Neuronal stem cell (in vitro differentiated cells): ENCODE data around the gene SORD.
"Not testable (repeated sequence)": the region's sequence is repeated elsewhere in the genome, so short reads cannot be mapped to it uniquely, and the experiment has no call there.

Experiments used
- DNase-seq: peaks from one replicate; pipeline ENCODE4 v3.0.0-alpha.2; 2013; ENCODE audit warnings: low spot score
- H2AFZ ChIP-seq: one replicate; pipeline ENCODE4 v1.6.1; 2013; ENCODE audit warnings: mild to moderate bottlenecking, low read length, inconsistent platforms
- H2AK5ac ChIP-seq: 2 replicates; pipeline ENCODE4 v1.6.1; 2013; ENCODE audit warnings: low read depth, mild to moderate bottlenecking, inconsistent platforms, low read length, moderate library complexity, mixed read lengths
- H2BK120ac ChIP-seq: 2 replicates; pipeline ENCODE4 v1.6.1; 2013; ENCODE audit warnings: low read depth, mild to moderate bottlenecking, inconsistent platforms, low read length, moderate library complexity, mixed read lengths
- H2BK12ac ChIP-seq: one replicate; pipeline ENCODE4 v1.6.1; 2013; ENCODE audit warnings: low read length, inconsistent platforms
- H2BK15ac ChIP-seq: 2 replicates; pipeline ENCODE4 v1.6.1; 2013; ENCODE audit warnings: mild to moderate bottlenecking, low read length, inconsistent platforms, mixed read lengths
- H2BK5ac ChIP-seq: one replicate; pipeline ENCODE4 v1.6.1; 2013; ENCODE audit warnings: inconsistent platforms, mild to moderate bottlenecking, low read length, moderate library complexity
- H3K14ac ChIP-seq: one replicate; pipeline ENCODE4 v1.6.1; 2013; ENCODE audit warnings: low read length, inconsistent platforms
- H3K18ac ChIP-seq: 2 replicates; pipeline ENCODE4 v1.6.1; 2013; ENCODE audit warnings: low read length, inconsistent platforms
- H3K23ac ChIP-seq: 2 replicates; pipeline ENCODE4 v1.6.1; 2013; ENCODE audit warnings: low read depth, mild to moderate bottlenecking, mixed read lengths, low read length, inconsistent platforms; ENCODE audit not compliant: poor library complexity
- H3K27ac ChIP-seq: replicated peaks from 3 replicates; pipeline ENCODE4 v1.5.1; 2013; ENCODE audit warnings: low read length, inconsistent platforms
- H3K27me3 ChIP-seq, 3 experiments: 2 replicates each; pipeline ENCODE4 v1.6.1; 2013; ENCODE audit warnings: low read length in 3 of 3, mild to moderate bottlenecking in 2 of 3, inconsistent platforms in 1 of 3, low read depth in 1 of 3, mixed read lengths in 1 of 3, moderate library complexity in 1 of 3; ENCODE audit not compliant: control insufficient read depth in 3 of 3, insufficient read depth in 3 of 3
- H3K36me3 ChIP-seq, 2 donors: replicated peaks in 1 of 2; 2 replicates each; pipeline ENCODE4 v1.6.1; 2013; ENCODE audit warnings: low read length in 2 of 2; ENCODE audit not compliant: control insufficient read depth in 2 of 2, insufficient read depth in 2 of 2
- H3K4ac ChIP-seq: 2 replicates; pipeline ENCODE4 v1.6.1; 2013; ENCODE audit warnings: inconsistent platforms, mild to moderate bottlenecking, low read length, moderate library complexity
- H3K4me1 ChIP-seq, 2 donors: 1 replicate in 1 of 2; 2 replicates in 1 of 2; pipeline ENCODE4 v1.6.1; 2013; ENCODE audit warnings: low read length in 2 of 2, low read depth in 1 of 2; ENCODE audit not compliant: control insufficient read depth in 2 of 2, insufficient read depth in 1 of 2
- H3K4me2 ChIP-seq: one replicate; pipeline ENCODE4 v1.6.1; 2013; ENCODE audit warnings: mild to moderate bottlenecking, low read length, inconsistent platforms; ENCODE audit not compliant: insufficient read depth, poor library complexity, severe bottlenecking
- H3K4me3 ChIP-seq, 2 donors: 2 replicates each; pipeline ENCODE4 v1.5.1; 2013; ENCODE audit warnings: low read length in 2 of 2, mild to moderate bottlenecking in 2 of 2, inconsistent platforms in 1 of 2, moderate library complexity in 1 of 2
- H3K79me1 ChIP-seq: one replicate; pipeline ENCODE4 v1.6.1; 2013; ENCODE audit warnings: low read depth, mild to moderate bottlenecking, inconsistent platforms, low read length, moderate library complexity
- H3K9ac ChIP-seq: one replicate; pipeline ENCODE4 v1.6.1; 2013; ENCODE audit warnings: mild to moderate bottlenecking, low read depth, low read length, inconsistent platforms; ENCODE audit not compliant: poor library complexity
- H3K9me3 ChIP-seq, 2 donors: replicated peaks in 1 of 2; 2 replicates each; pipeline versions ENCODE3 to v1.6.1; 2013; ENCODE audit warnings: low read length in 2 of 2, mild to moderate bottlenecking in 2 of 2, inconsistent platforms in 1 of 2, low read depth in 1 of 2, mixed read lengths in 1 of 2, moderate library complexity in 1 of 2; ENCODE audit not compliant: control insufficient read depth in 2 of 2, insufficient read depth in 1 of 2
- H4K8ac ChIP-seq: one replicate; pipeline ENCODE4 v1.6.1; 2013; ENCODE audit warnings: low read depth, mild to moderate bottlenecking, inconsistent platforms, low read length, moderate library complexity
- H4K91ac ChIP-seq: one replicate; pipeline ENCODE4 v1.6.1; 2013; ENCODE audit warnings: low read length, low read depth, mild to moderate bottlenecking, inconsistent platforms; ENCODE audit not compliant: poor library complexity
- WGBS, 2 donors: extraction: QIAGEN DNeasy Blood & Tissue Kit; methylation state at CpG; one replicate each; pipeline ENCODE4 v1.1.7; 2013; ENCODE audit warnings: missing lambda C conversion rate in 2 of 2, mixed read lengths in 1 of 2; ENCODE audit not compliant: insufficient read length in 2 of 2, insufficient replicate concordance in 1 of 2; ENCODE audit errors: extremely low coverage in 2 of 2; 5-methylcytosine and 5-hydroxymethylcytosine counted together

SORD gene

GRCh38 chr15:45024649-45025048 lies 1.7 kb downstream of the SORD start:
- H3K4me2 ChIP-seq, H2AFZ ChIP-seq, H2AK5ac ChIP-seq, H4K91ac ChIP-seq, H3K79me1 ChIP-seq, H3K14ac ChIP-seq, H2BK120ac ChIP-seq, H3K23ac ChIP-seq, DNase-seq, H2BK5ac ChIP-seq, H3K18ac ChIP-seq, H3K4ac ChIP-seq, H4K8ac ChIP-seq, H3K9ac ChIP-seq, H2BK12ac ChIP-seq, H2BK15ac ChIP-seq, H3K27ac ChIP-seq, H3K27me3 ChIP-seq, H3K4me3 ChIP-seq: not testable (repeated sequence)
- Histone ChIP-seq H3K9me3 (peaks cover 5 to 17% of the 10 kb centered on the region in 2 donors), H3K4me1 (peaks cover 5 to 10% of the 10 kb centered on the region in 2 donors), H3K36me3 (peaks cover 7 to 22% of the 10 kb centered on the region in 2 donors)
- WGBS, 2 donors, result no CpG with 5 or more reads among the region's 3 CpGs

- H3K4ac ChIP-seq, H3K4me3 ChIP-seq, H4K8ac ChIP-seq, H2BK5ac ChIP-seq, H2BK12ac ChIP-seq, DNase-seq, H3K9ac ChIP-seq, H4K91ac ChIP-seq, H3K27ac ChIP-seq, H2BK15ac ChIP-seq, H3K14ac ChIP-seq, H3K18ac ChIP-seq, H2AFZ ChIP-seq, H3K27me3 ChIP-seq, H3K4me2 ChIP-seq, H2BK120ac ChIP-seq, H3K79me1 ChIP-seq, H3K23ac ChIP-seq, H2AK5ac ChIP-seq: not testable (repeated sequence)
- WGBS, 2 donors, result no CpG with 5 or more reads among the region's 3 CpGs
- H3K4me1 ChIP-seq, result peaks cover 5 to 10% of the 10 kb centered on the region in 2 donors
- peaks cover 8 to 30% of the 10 kb centered on the region in 2 donors for H3K36me3 ChIP-seq
- peaks cover 5 to 25% of the 10 kb centered on the region in 2 donors for H3K9me3 ChIP-seq
Observed at GRCh38 chr15:45025627-45026026, 2.6 kb downstream of the SORD start.

- WGBS, 2 donors, result no CpG with 5 or more reads among the region's 5 CpGs
- no peak overlapping the region for H3K4me3 ChIP-seq
Observed at GRCh38 chr15:45026651-45027190, 3.7 kb downstream of the SORD start.

GRCh38 chr15:45027220-45027619 lies 4.2 kb downstream of the SORD start:
- H2BK120ac ChIP-seq, result no peak overlapping the region
- no peak overlapping the region for H3K4me3 ChIP-seq
- H4K91ac ChIP-seq, result no peak overlapping the region
- H2BK5ac ChIP-seq, result no peak overlapping the region
- H2BK15ac ChIP-seq, result no peak overlapping the region
- H3K14ac ChIP-seq, result no peak overlapping the region
- H2BK12ac ChIP-seq, result no peak overlapping the region
- H3K9me3 ChIP-seq, result peaks cover 5 to 29% of the 10 kb centered on the region in 2 donors
- H4K8ac ChIP-seq, result no peak overlapping the region
- WGBS, 2 donors, result no CpG with 5 or more reads among the region's 4 CpGs
- no peak overlapping the region for H2AK5ac ChIP-seq
- H2AFZ ChIP-seq, result no peak overlapping the region
- H3K27me3 ChIP-seq, result no peaks in the 10 kb centered on the region
- no peak overlapping the region for H3K23ac ChIP-seq
- no peak for DNase-seq
- peaks cover 4% of the 10 kb centered on the region for H3K79me1 ChIP-seq
- H3K4me1 ChIP-seq, result peaks cover 5 to 10% of the 10 kb centered on the region in 2 donors
- no peak overlapping the region for H3K4ac ChIP-seq
- H3K9ac ChIP-seq, result no peak overlapping the region
- H3K27ac ChIP-seq, result no peak overlapping the region
- H3K18ac ChIP-seq, result no peak overlapping the region
- no peak overlapping the region for H3K4me2 ChIP-seq
- peaks cover 9 to 38% of the 10 kb centered on the region in 2 donors for H3K36me3 ChIP-seq

More at GRCh38 chr15:45026651-45027190, 3.7 kb downstream of the SORD start:
- Histone ChIP-seq H4K8ac (no peak overlapping the region), H3K23ac (no peak overlapping the region), H3K14ac (no peak overlapping the region), H3K18ac (no peak overlapping the region), H3K4me1 (peaks cover 5 to 10% of the 10 kb centered on the region in 2 donors), H3K9me3 (peaks cover 5 to 30% of the 10 kb centered on the region in 2 donors), H3K4ac (no peak overlapping the region), H3K27ac (no peak overlapping the region), H2BK12ac (no peak overlapping the region), H2BK15ac (no peak overlapping the region), H2AK5ac (no peak overlapping the region), H3K9ac (no peak overlapping the region), H3K27me3 (peaks cover 0 to 1% (median 0%) of the 10 kb centered on the region in 3 experiments), H2BK120ac (no peak overlapping the region), H3K36me3 (peaks cover 9 to 38% of the 10 kb centered on the region in 2 donors), H4K91ac (no peak overlapping the region), H2AFZ (no peak overlapping the region), H3K4me2 (no peak overlapping the region), H2BK5ac (no peak overlapping the region), H3K79me1 (peaks cover 4% of the 10 kb centered on the region)
- DNase-seq, result no peak
